Caco-2 (cell line): Measurements from ENCODE around the gene MAD2L2. TPM values are rescaled to one million over a fixed set of nuclear protein-coding genes. Genes with fewer than 3 reads are reported as not detected.

Source experiments
- BruUV-seq: library from RNA; stranded (reverse); fragments of 400-500 nt; replicated peaks from 2 replicates; lab custom pipeline; 2021; lab: Mats Ljungman, UMichigan
- CTCF ChIA-PET: fragments of 300-600 bp; sonication (Branson Sonifier 250); formaldehyde crosslinking; loops from one replicate; lab custom pipeline; 2022; ENCODE audit warnings: antibody characterized with exemption; lab: Charles Lee
- POLR2A ChIA-PET: fragments of 300-600 bp; sonication (Branson Sonifier 250); formaldehyde crosslinking; loops from one replicate; lab custom pipeline; 2022; ENCODE audit warnings: antibody characterized with exemption; lab: Charles Lee
- DNase-seq, 2 experiments: peaks; one replicate each; pipeline versions ENCODE4 v3.0.0 to v3.0.0-alpha.2; 2020 to 2022
- H3K27me3 ChIP-seq: replicated peaks from 2 replicates; pipeline ENCODE4 v1.6.0; 2011; ENCODE audit warnings: low read length; ENCODE audit not compliant: control insufficient read depth, insufficient read depth
- H3K36me3 ChIP-seq: 2 replicates; pipeline ENCODE4 v1.5.1; 2011; ENCODE audit warnings: low read length; ENCODE audit not compliant: control insufficient read depth, insufficient read depth
- H3K4me1 ChIP-seq: fragments of 250-450 bp; sonication (Bioruptor Pico); 2 replicates; pipeline ENCODE4 v1.5.1; 2020; ENCODE audit warnings: mild to moderate bottlenecking
- H3K4me3 ChIP-seq: 2 replicates; pipeline ENCODE4 v1.5.1; 2011; ENCODE audit warnings: low read depth, mild to moderate bottlenecking, control low read depth, low read length
- H3K9me3 ChIP-seq: fragments of 250-450 bp; sonication (Bioruptor Pico); 2 replicates; pipeline ENCODE4 v1.5.1; 2020; ENCODE audit warnings: mild to moderate bottlenecking, moderate library complexity
- H3K27ac Mint-ChIP-seq: one replicate; pipeline ENCODE4 v1.8.0; 2022; ENCODE audit warnings: mixed read lengths; ENCODE audit not compliant: unreplicated experiment
- H3K27me3 Mint-ChIP-seq: one replicate; pipeline ENCODE4 v1.8.0; 2022; ENCODE audit warnings: mixed read lengths; ENCODE audit not compliant: insufficient read depth, unreplicated experiment
- H3K36me3 Mint-ChIP-seq: one replicate; pipeline ENCODE4 v1.8.0; 2022; ENCODE audit warnings: mild to moderate bottlenecking, mixed read lengths; ENCODE audit not compliant: insufficient read depth, unreplicated experiment
- H3K4me1 Mint-ChIP-seq: one replicate; pipeline ENCODE4 v1.8.0; 2022; ENCODE audit warnings: low read depth, mixed read lengths; ENCODE audit not compliant: unreplicated experiment
- H3K4me3 Mint-ChIP-seq: one replicate; pipeline ENCODE4 v1.8.0; 2022; ENCODE audit warnings: mild to moderate bottlenecking, moderate library complexity, mixed read lengths; ENCODE audit not compliant: unreplicated experiment
- H3K9me3 Mint-ChIP-seq: one replicate; pipeline ENCODE4 v1.8.0; 2022; ENCODE audit warnings: mixed read lengths; ENCODE audit not compliant: unreplicated experiment
- CTCF ChIP-seq, 2 experiments: fragments of 200-600 bp in 1 of 2; IDR thresholded peaks; 1 replicate in 1 of 2; 2 replicates in 1 of 2; pipeline versions ENCODE4 v1.5.1 to v1.8.0; 2011 to 2022; ENCODE audit warnings: antibody characterized with exemption in 1 of 2, control low read depth in 1 of 2, inconsistent platforms in 1 of 2, low read depth in 1 of 2, low read length in 1 of 2, mild to moderate bottlenecking in 1 of 2, moderate library complexity in 1 of 2; ENCODE audit not compliant: insufficient read depth in 1 of 2, severe bottlenecking in 1 of 2, unreplicated experiment in 1 of 2
- intact Hi-C: fragments of 100-400 bp; cut with micrococcal nuclease; formaldehyde crosslinking; loops from one replicate; pipeline ENCODE4 v1.10.0; 2022; ENCODE audit not compliant: unreplicated experiment
- total RNA-seq: library from RNA; stranded (reverse); gene quantifications from 2 replicates; pipeline ENCODE4 v1.2.3, GENCODE V29; 2022

MAD2L2 gene
- total RNA-seq, 1 experiment from 2014 or later, result 49.9 TPM

GRCh38 chr1:11693917-11694316 lies 13.0 kb upstream of the MAD2L2 start:
- ChIA-PET CTCF (no interaction called here), POLR2A (no interaction called here)
- no peak for TF ChIP-seq CTCF (IDR thresholded peaks at IDR 0.05; ENCODE audit: insufficient read depth in 1 of 2, low read depth in 1 of 2, low read length in 1 of 2, severe bottlenecking in 1 of 2, unreplicated experiment in 1 of 2)
- no TSS peak for BruUV-seq
- no peak overlapping the region for H3K4me3 ChIP-seq
- no peaks in the 10 kb centered on the region for H3K9me3 Mint-ChIP-seq
- no peaks in the 10 kb centered on the region for H3K36me3 Mint-ChIP-seq
- H3K4me3 Mint-ChIP-seq, result no peak overlapping the region
- no peaks in the 10 kb centered on the region for H3K9me3 ChIP-seq
- H3K36me3 ChIP-seq, result no peaks in the 10 kb centered on the region
- H3K27me3 ChIP-seq, result no peaks in the 10 kb centered on the region; the same call in 1 of the 2 replicates
- H3K27ac Mint-ChIP-seq, result no peak overlapping the region
- no peak for DNase-seq
- intact Hi-C loops, result no loop called here
- H3K4me1 ChIP-seq, result peaks cover 8% of the 10 kb centered on the region; the same call in 1 of the 2 replicates
- peaks cover 25% of the 10 kb centered on the region for H3K27me3 Mint-ChIP-seq
- H3K4me1 Mint-ChIP-seq, result peaks cover 13% of the 10 kb centered on the region

GRCh38 chr1:11693024-11693590 lies 12.2 kb upstream of the MAD2L2 start:
- no peak overlapping the region for H3K27ac Mint-ChIP-seq

More at GRCh38 chr1:11693024-11693590, 12.2 kb upstream of the MAD2L2 start:
- H3K9me3 Mint-ChIP-seq, result no peaks in the 10 kb centered on the region
- H3K9me3 ChIP-seq, result no peaks in the 10 kb centered on the region
- peaks cover 8% of the 10 kb centered on the region; the same call in 1 of the 2 replicates for H3K4me1 ChIP-seq
- no peak for DNase-seq
- no TSS peak for BruUV-seq
- intact Hi-C loops, result no loop called here
- H3K36me3 ChIP-seq, result no peaks in the 10 kb centered on the region
- H3K27me3 Mint-ChIP-seq, result peaks cover 25% of the 10 kb centered on the region
- TF ChIP-seq CTCF (IDR thresholded peaks at IDR 0.05; ENCODE audit: insufficient read depth in 1 of 2, low read depth in 1 of 2, low read length in 1 of 2, severe bottlenecking in 1 of 2, unreplicated experiment in 1 of 2), result no peak
- peak overlapping the region; percentile 80 for H3K4me3 Mint-ChIP-seq
- H3K36me3 Mint-ChIP-seq, result no peaks in the 10 kb centered on the region
- ChIA-PET POLR2A (interaction anchor here (0.6 kb wide), 1 partner anchor 633 kb away, joined by 3 read pairs; the partner anchor contains the start of gene SRM), CTCF (interaction anchor here (0.6 kb wide), 1 partner anchor 40 kb away, joined by 3 read pairs; no protein-coding TSS in a partner anchor)
- no peak overlapping the region for H3K4me3 ChIP-seq
- peaks cover 13% of the 10 kb centered on the region for H3K4me1 Mint-ChIP-seq
- no peaks in the 10 kb centered on the region; the same call in 1 of the 2 replicates for H3K27me3 ChIP-seq
